ENCODE measurements around the gene OR4F6.

Gene OR4F6

GRCh38 chr15:101811902-101812301, 8.6 kb downstream of the OR4F6 start, which contains the start of gene OR4F15:
OR4F15 (plus strand) TSS chr15:101812202; CDS start chr15:101818187, 5,985 bp downstream.
- no peak within 1 kb of the TSS for H2BK5ac ChIP-seq (ENCODE audit: low read length)
- H3K27me3 ChIP-seq (ENCODE audit: control insufficient read depth in 3 of 3, insufficient read depth in 3 of 3, low read depth in 1 of 3, low read length in 3 of 3) = no peaks in the 10 kb centered on the region
- no peak within 1 kb of the TSS for H3K14ac ChIP-seq (ENCODE audit: low read length)
- H2BK12ac ChIP-seq (ENCODE audit: low read length) = no peak within 1 kb of the TSS
- no peaks in the 10 kb centered on the region for H3K79me1 ChIP-seq (ENCODE audit: low read depth, low read length)
- H2BK15ac ChIP-seq (ENCODE audit: low read length) = no peak within 1 kb of the TSS
- no peak within 1 kb of the TSS for H4K91ac ChIP-seq (ENCODE audit: low read depth, low read length, poor library complexity)
- H3K27ac ChIP-seq (replicated peaks; ENCODE audit: low read length) = no peak within 1 kb of the TSS
- no peak within 1 kb of the TSS for H2AK5ac ChIP-seq (ENCODE audit: low read depth, low read length)
- no peak within 1 kb of the TSS for H3K4me3 ChIP-seq (ENCODE audit: low read length in 2 of 2)
- H2AFZ ChIP-seq (ENCODE audit: low read length) = no peak within 1 kb of the TSS
- no peaks in the 10 kb centered on the region for H3K9me3 ChIP-seq (replicated peaks in 1 of 2; ENCODE audit: control insufficient read depth in 2 of 2, insufficient read depth in 1 of 2, low read depth in 1 of 2, low read length in 2 of 2)
- H3K4me1 ChIP-seq (ENCODE audit: control insufficient read depth in 2 of 2, insufficient read depth in 1 of 2, low read depth in 1 of 2, low read length in 2 of 2) = no peaks in the 10 kb centered on the region
- no peak within 1 kb of the TSS for H3K4ac ChIP-seq (ENCODE audit: low read length)
- H3K23ac ChIP-seq (ENCODE audit: low read depth, low read length, poor library complexity) = no peak within 1 kb of the TSS
- no peak for DNase-seq (ENCODE audit: low spot score)
- H3K9ac ChIP-seq (ENCODE audit: low read depth, low read length, poor library complexity) = no peak within 1 kb of the TSS
- no peak within 1 kb of the TSS for H3K18ac ChIP-seq (ENCODE audit: low read length)
- H3K4me2 ChIP-seq (ENCODE audit: insufficient read depth, low read length, poor library complexity, severe bottlenecking) = no peak within 1 kb of the TSS
- no peaks in the 10 kb centered on the region for H3K36me3 ChIP-seq (replicated peaks in 1 of 2; ENCODE audit: control insufficient read depth in 2 of 2, insufficient read depth in 2 of 2, low read length in 2 of 2)
- no peak within 1 kb of the TSS for H4K8ac ChIP-seq (ENCODE audit: low read depth, low read length)
- H2BK120ac ChIP-seq (ENCODE audit: low read depth, low read length) = no peak within 1 kb of the TSS

DNA sequence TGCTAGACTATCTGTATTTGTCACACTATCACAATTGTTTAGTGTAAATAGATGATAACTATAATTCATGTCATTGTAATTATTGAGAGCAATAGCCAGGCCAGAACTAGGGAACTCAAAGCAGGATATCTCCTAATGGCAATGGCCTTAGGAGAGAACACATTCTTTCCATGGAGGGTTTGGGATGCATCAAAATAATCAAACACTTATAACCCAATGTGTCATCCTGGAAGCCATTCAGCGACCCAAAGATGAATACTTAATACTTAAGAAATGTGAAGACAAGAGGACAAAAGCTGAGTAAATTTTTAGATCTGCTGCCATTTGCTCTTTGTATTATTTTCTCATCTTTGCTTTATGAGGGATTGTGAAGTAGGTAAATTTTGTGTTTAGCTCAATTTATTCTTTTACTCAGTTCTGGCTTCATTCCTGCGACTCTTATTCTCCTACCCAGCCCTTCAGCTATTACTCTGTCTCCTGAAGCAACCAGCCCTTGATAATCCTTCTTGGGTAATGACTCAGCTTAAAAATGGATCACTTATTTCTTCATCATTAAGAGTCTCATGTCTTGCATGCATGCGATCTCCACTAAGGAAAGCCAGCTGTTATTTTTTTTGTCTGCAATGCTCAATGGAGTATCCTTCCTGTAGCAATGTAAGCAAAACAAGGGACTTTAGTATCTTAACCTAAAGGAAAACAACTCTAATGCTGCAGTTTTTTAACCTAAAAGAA, 10.7 kb downstream of the OR4F6 start:
- Histone ChIP-seq H2BK12ac (ENCODE audit: low read length) (no peak overlapping the region), H2BK120ac (ENCODE audit: low read depth, low read length) (no peak overlapping the region), H3K79me1 (ENCODE audit: low read depth, low read length) (no peaks in the 10 kb centered on the region), H3K4me2 (ENCODE audit: insufficient read depth, low read length, poor library complexity, severe bottlenecking) (no peak overlapping the region), H3K23ac (ENCODE audit: low read depth, low read length, poor library complexity) (no peak overlapping the region), H3K4ac (ENCODE audit: low read length) (no peak overlapping the region), H3K9ac (ENCODE audit: low read depth, low read length, poor library complexity) (no peak overlapping the region), H2BK5ac (ENCODE audit: low read length) (no peak overlapping the region), H3K9me3 (replicated peaks in 1 of 2; ENCODE audit: control insufficient read depth in 2 of 2, insufficient read depth in 1 of 2, low read depth in 1 of 2, low read length in 2 of 2) (no peaks in the 10 kb centered on the region), H4K8ac (ENCODE audit: low read depth, low read length) (no peak overlapping the region), H3K27ac (replicated peaks; ENCODE audit: low read length) (no peak overlapping the region), H2AK5ac (ENCODE audit: low read depth, low read length) (no peak overlapping the region), H3K27me3 (ENCODE audit: control insufficient read depth in 3 of 3, insufficient read depth in 3 of 3, low read depth in 1 of 3, low read length in 3 of 3) (no peaks in the 10 kb centered on the region), H3K18ac (ENCODE audit: low read length) (no peak overlapping the region), H3K4me1 (ENCODE audit: control insufficient read depth in 2 of 2, insufficient read depth in 1 of 2, low read depth in 1 of 2, low read length in 2 of 2) (no peaks in the 10 kb centered on the region), H2BK15ac (ENCODE audit: low read length) (no peak overlapping the region), H3K4me3 (ENCODE audit: low read length in 2 of 2) (no peak overlapping the region), H3K14ac (ENCODE audit: low read length) (no peak overlapping the region), H4K91ac (ENCODE audit: low read depth, low read length, poor library complexity) (no peak overlapping the region), H2AFZ (ENCODE audit: low read length) (no peak overlapping the region), H3K36me3 (replicated peaks in 1 of 2; ENCODE audit: control insufficient read depth in 2 of 2, insufficient read depth in 2 of 2, low read length in 2 of 2) (no peaks in the 10 kb centered on the region)
- WGBS, 2 donors (ENCODE audit: extremely low coverage in 2 of 2, insufficient read length in 2 of 2, insufficient replicate concordance in 1 of 2) = no CpG with 5 or more reads among the region's 3 CpGs
- DNase-seq (ENCODE audit: low spot score) = no peak

GRCh38 chr15:101820781-101821180, 17.5 kb downstream of the OR4F6 start:
- no peaks in the 10 kb centered on the region for H3K36me3 ChIP-seq (replicated peaks in 1 of 2; ENCODE audit: control insufficient read depth in 2 of 2, insufficient read depth in 2 of 2, low read length in 2 of 2)
- no peak overlapping the region for H3K9ac ChIP-seq (ENCODE audit: low read depth, low read length, poor library complexity)
- no peaks in the 10 kb centered on the region for H3K27me3 ChIP-seq (ENCODE audit: control insufficient read depth in 3 of 3, insufficient read depth in 3 of 3, low read depth in 1 of 3, low read length in 3 of 3)
- H3K23ac ChIP-seq (ENCODE audit: low read depth, low read length, poor library complexity) = no peak overlapping the region
- H2BK12ac ChIP-seq (ENCODE audit: low read length) = no peak overlapping the region
- H3K18ac ChIP-seq (ENCODE audit: low read length) = no peak overlapping the region
- no peak overlapping the region for H3K4me2 ChIP-seq (ENCODE audit: insufficient read depth, low read length, poor library complexity, severe bottlenecking)
- WGBS, 2 donors (ENCODE audit: extremely low coverage in 2 of 2, insufficient read length in 2 of 2, insufficient replicate concordance in 1 of 2) = no CpG with 5 or more reads among the region's 6 CpGs
- no peak overlapping the region for H4K91ac ChIP-seq (ENCODE audit: low read depth, low read length, poor library complexity)
- no peak overlapping the region for H3K14ac ChIP-seq (ENCODE audit: low read length)
- no peaks in the 10 kb centered on the region for H3K79me1 ChIP-seq (ENCODE audit: low read depth, low read length)
- H2AFZ ChIP-seq (ENCODE audit: low read length) = no peak overlapping the region
- H3K4me3 ChIP-seq (ENCODE audit: low read length in 2 of 2) = no peak overlapping the region
- H3K27ac ChIP-seq (replicated peaks; ENCODE audit: low read length) = no peak overlapping the region
- H4K8ac ChIP-seq (ENCODE audit: low read depth, low read length) = no peak overlapping the region
- no peak for DNase-seq (ENCODE audit: low spot score)
- H2BK15ac ChIP-seq (ENCODE audit: low read length) = no peak overlapping the region
- H3K4ac ChIP-seq (ENCODE audit: low read length) = no peak overlapping the region
- H2BK5ac ChIP-seq (ENCODE audit: low read length) = no peak overlapping the region
- no peak overlapping the region for H2BK120ac ChIP-seq (ENCODE audit: low read depth, low read length)
- H2AK5ac ChIP-seq (ENCODE audit: low read depth, low read length) = no peak overlapping the region
- H3K9me3 ChIP-seq (replicated peaks in 1 of 2; ENCODE audit: control insufficient read depth in 2 of 2, insufficient read depth in 1 of 2, low read depth in 1 of 2, low read length in 2 of 2) = no peaks in the 10 kb centered on the region
- no peaks in the 10 kb centered on the region for H3K4me1 ChIP-seq (ENCODE audit: control insufficient read depth in 2 of 2, insufficient read depth in 1 of 2, low read depth in 1 of 2, low read length in 2 of 2)

GRCh38 chr15:101827257-101827656, 23.9 kb downstream of the OR4F6 start:
- no peak overlapping the region for H3K4me3 ChIP-seq (ENCODE audit: low read length in 2 of 2)
- H3K4me1 ChIP-seq (ENCODE audit: control insufficient read depth in 2 of 2, insufficient read depth in 1 of 2, low read depth in 1 of 2, low read length in 2 of 2) = no peaks in the 10 kb centered on the region
- H3K23ac ChIP-seq (ENCODE audit: low read depth, low read length, poor library complexity) = no peak overlapping the region
- no peak overlapping the region for H2AK5ac ChIP-seq (ENCODE audit: low read depth, low read length)
- no peak overlapping the region for H3K4me2 ChIP-seq (ENCODE audit: insufficient read depth, low read length, poor library complexity, severe bottlenecking)
- DNase-seq (ENCODE audit: low spot score) = no peak
- H3K79me1 ChIP-seq (ENCODE audit: low read depth, low read length) = no peaks in the 10 kb centered on the region
- H2BK120ac ChIP-seq (ENCODE audit: low read depth, low read length) = no peak overlapping the region
- no peak overlapping the region for H3K9ac ChIP-seq (ENCODE audit: low read depth, low read length, poor library complexity)
- H2BK12ac ChIP-seq (ENCODE audit: low read length) = no peak overlapping the region
- no peak overlapping the region for H4K8ac ChIP-seq (ENCODE audit: low read depth, low read length)
- no peak overlapping the region for H3K27ac ChIP-seq (replicated peaks; ENCODE audit: low read length)
- no peaks in the 10 kb centered on the region for H3K27me3 ChIP-seq (ENCODE audit: control insufficient read depth in 3 of 3, insufficient read depth in 3 of 3, low read depth in 1 of 3, low read length in 3 of 3)
- no CpG with 5 or more reads among the region's 6 CpGs for WGBS, 2 donors (ENCODE audit: extremely low coverage in 2 of 2, insufficient read length in 2 of 2, insufficient replicate concordance in 1 of 2)
- peaks cover 0 to 3% of the 10 kb centered on the region in 2 donors for H3K9me3 ChIP-seq (replicated peaks in 1 of 2; ENCODE audit: control insufficient read depth in 2 of 2, insufficient read depth in 1 of 2, low read depth in 1 of 2, low read length in 2 of 2)
- no peak overlapping the region for H3K14ac ChIP-seq (ENCODE audit: low read length)
- no peak overlapping the region for H2BK5ac ChIP-seq (ENCODE audit: low read length)
- no peak overlapping the region for H3K4ac ChIP-seq (ENCODE audit: low read length)
- no peak overlapping the region for H2AFZ ChIP-seq (ENCODE audit: low read length)
- no peaks in the 10 kb centered on the region for H3K36me3 ChIP-seq (replicated peaks in 1 of 2; ENCODE audit: control insufficient read depth in 2 of 2, insufficient read depth in 2 of 2, low read length in 2 of 2)
- no peak overlapping the region for H4K91ac ChIP-seq (ENCODE audit: low read depth, low read length, poor library complexity)
- no peak overlapping the region for H3K18ac ChIP-seq (ENCODE audit: low read length)
- no peak overlapping the region for H2BK15ac ChIP-seq (ENCODE audit: low read length)

Data from neuronal stem cell (in vitro differentiated cells).